Endodermal cell (in vitro differentiated cells): Measurements from ENCODE around the gene CFLAR. TPM values are rescaled to one million over a fixed set of nuclear protein-coding genes. Genes with fewer than 3 reads are reported as not detected.

Experiments
- DNase-seq: peaks from one replicate; pipeline ENCODE4 v3.0.0-alpha.2; 2017
- H3K27ac ChIP-seq: 2 replicates; pipeline ENCODE4 v1.5.1; 2013; ENCODE audit warnings: mild to moderate bottlenecking, low read depth, low read length, moderate library complexity
- H3K27me3 ChIP-seq: 2 replicates; pipeline ENCODE4 v1.6.1; 2013; ENCODE audit warnings: mild to moderate bottlenecking, low read length, moderate library complexity; ENCODE audit not compliant: insufficient read depth, control insufficient read depth, poor library complexity, severe bottlenecking
- H3K36me3 ChIP-seq: 2 replicates; pipeline ENCODE4 v1.7.0; 2013; ENCODE audit warnings: mild to moderate bottlenecking, low read length, moderate library complexity; ENCODE audit not compliant: control insufficient read depth, insufficient read depth
- H3K4me1 ChIP-seq: one replicate; pipeline ENCODE4 v1.7.0; 2013; ENCODE audit warnings: low read length; ENCODE audit not compliant: control insufficient read depth, insufficient read depth
- H3K4me3 ChIP-seq: 2 replicates; pipeline ENCODE4 v1.5.1; 2013; ENCODE audit warnings: mild to moderate bottlenecking, low read length, moderate library complexity
- H3K9ac ChIP-seq: 2 replicates; pipeline ENCODE4 v1.6.1; 2013; ENCODE audit warnings: mild to moderate bottlenecking, low read length, moderate library complexity; ENCODE audit not compliant: poor library complexity, severe bottlenecking; ENCODE audit errors: extremely low read depth
- H3K9me3 ChIP-seq: 2 replicates; pipeline ENCODE4 v1.6.1; 2013; ENCODE audit warnings: mild to moderate bottlenecking, low read length, moderate library complexity; ENCODE audit not compliant: control insufficient read depth
- H3K27ac Mint-ChIP-seq: 2 replicates; pipeline ENCODE4 v1.8.0; 2020; ENCODE audit warnings: mixed read lengths
- H3K27me3 Mint-ChIP-seq: 2 replicates; pipeline ENCODE4 v1.8.0; 2021; ENCODE audit warnings: mild to moderate bottlenecking, mixed read lengths; ENCODE audit not compliant: insufficient read depth
- H3K36me3 Mint-ChIP-seq: 2 replicates; pipeline ENCODE4 v1.8.0; 2020; ENCODE audit warnings: low read depth, mixed read lengths
- H3K4me1 Mint-ChIP-seq: 2 replicates; pipeline ENCODE4 v1.8.0; 2020; ENCODE audit warnings: mixed read lengths
- H3K4me3 Mint-ChIP-seq: 2 replicates; pipeline ENCODE4 v1.8.0; 2020; ENCODE audit warnings: mild to moderate bottlenecking, moderate library complexity, mixed read lengths
- H3K9me3 Mint-ChIP-seq: 2 replicates; pipeline ENCODE4 v1.8.0; 2020; ENCODE audit warnings: mild to moderate bottlenecking, mixed read lengths
- WGBS, 2 experiments: methylation state at CpG; one replicate each; pipeline versions ENCODE4 v1.1.5 to v1.1.7; 2013; ENCODE audit warnings: missing lambda C conversion rate in 2 of 2, mixed read lengths in 1 of 2; ENCODE audit not compliant: insufficient coverage in 1 of 2, insufficient read length in 1 of 2; 5-methylcytosine and 5-hydroxymethylcytosine counted together
- total RNA-seq, 2 donors: library from RNA; stranded (reverse); fragmentation: NEBNext Ultra II Directional in 1 of 2; extraction: Animal tissue kit (Norgen Biotek cat#: 25700) in 1 of 2; gene quantifications; 2 replicates in 1 of 2; 3 replicates in 1 of 2; pipeline ENCODE4 v1.2.1, GENCODE V29; 2021
- TF ChIP-seq, protein P1 (sequence below): fragments of 200-600 bp; sonication (generic); conservative IDR thresholded peaks from 2 replicates; pipeline ENCODE4 v1.5.0; 2021; ENCODE audit warnings: antibody characterized with exemption, mild to moderate bottlenecking

CFLAR gene
- total RNA-seq, 2 donors from 2014 or later = 168 to 197 TPM

DNA sequence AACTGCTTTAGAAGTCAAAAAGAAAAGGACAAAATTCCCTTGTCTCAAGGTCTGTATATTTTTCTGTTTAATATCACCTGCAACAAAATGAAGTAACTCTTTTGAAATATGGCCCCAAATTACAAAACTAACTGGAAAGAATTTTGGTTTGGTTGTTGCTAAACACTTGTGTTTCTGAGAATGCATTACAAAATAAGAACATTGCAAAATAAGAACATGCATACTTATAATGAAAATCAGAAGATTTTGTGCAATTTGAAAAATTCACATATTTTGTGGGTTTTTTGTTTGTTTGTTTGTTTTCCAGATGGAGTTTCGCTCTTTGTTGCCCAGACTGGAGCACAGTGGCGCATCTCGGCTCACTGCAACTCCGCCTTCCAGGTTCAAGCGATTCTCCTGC is 22.4 kb upstream of the CFLAR start:
- Histone ChIP-seq H3K9me3 (no peaks in the 10 kb centered on the region), H3K9ac (no peak overlapping the region), H3K27ac (no peak overlapping the region), H3K4me1 (no peaks in the 10 kb centered on the region), H3K36me3 (peaks cover 4% of the 10 kb centered on the region), H3K4me3 (no peak overlapping the region), H3K27me3 (no peaks in the 10 kb centered on the region)
- TF ChIP-seq, protein P1, sequence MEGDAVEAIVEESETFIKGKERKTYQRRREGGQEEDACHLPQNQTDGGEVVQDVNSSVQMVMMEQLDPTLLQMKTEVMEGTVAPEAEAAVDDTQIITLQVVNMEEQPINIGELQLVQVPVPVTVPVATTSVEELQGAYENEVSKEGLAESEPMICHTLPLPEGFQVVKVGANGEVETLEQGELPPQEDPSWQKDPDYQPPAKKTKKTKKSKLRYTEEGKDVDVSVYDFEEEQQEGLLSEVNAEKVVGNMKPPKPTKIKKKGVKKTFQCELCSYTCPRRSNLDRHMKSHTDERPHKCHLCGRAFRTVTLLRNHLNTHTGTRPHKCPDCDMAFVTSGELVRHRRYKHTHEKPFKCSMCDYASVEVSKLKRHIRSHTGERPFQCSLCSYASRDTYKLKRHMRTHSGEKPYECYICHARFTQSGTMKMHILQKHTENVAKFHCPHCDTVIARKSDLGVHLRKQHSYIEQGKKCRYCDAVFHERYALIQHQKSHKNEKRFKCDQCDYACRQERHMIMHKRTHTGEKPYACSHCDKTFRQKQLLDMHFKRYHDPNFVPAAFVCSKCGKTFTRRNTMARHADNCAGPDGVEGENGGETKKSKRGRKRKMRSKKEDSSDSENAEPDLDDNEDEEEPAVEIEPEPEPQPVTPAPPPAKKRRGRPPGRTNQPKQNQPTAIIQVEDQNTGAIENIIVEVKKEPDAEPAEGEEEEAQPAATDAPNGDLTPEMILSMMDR = no peak
- Mint-ChIP-seq H3K27me3 (no peaks in the 10 kb centered on the region), H3K4me1 (peaks cover 2% of the 10 kb centered on the region), H3K4me3 (no peak overlapping the region), H3K27ac (no peak overlapping the region), H3K9me3 (no peaks in the 10 kb centered on the region), H3K36me3 (peaks cover 11% of the 10 kb centered on the region)
- no peak for DNase-seq
- 97 to 100% methylated on average over 5 of the region's 5 CpGs for WGBS, 2 experiments

DNA sequence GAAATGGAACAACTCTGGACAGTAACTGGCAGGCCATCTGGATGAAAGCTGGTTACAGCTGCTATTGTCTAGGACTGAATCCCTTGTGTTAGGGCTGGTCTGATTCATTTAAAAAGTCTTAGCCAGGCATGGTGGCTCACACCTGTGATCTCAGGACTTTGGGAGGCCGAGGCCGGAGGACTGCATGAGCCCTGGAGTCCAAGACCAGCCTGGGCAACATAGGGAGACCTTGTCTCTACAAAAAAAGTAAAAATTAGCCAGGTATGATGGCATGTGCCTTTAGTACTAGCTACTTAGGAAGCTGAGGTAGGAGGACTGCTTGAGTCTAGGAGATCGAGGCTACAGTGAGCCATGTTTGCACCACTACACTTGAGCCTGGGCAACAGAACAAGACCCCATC is 15.5 kb upstream of the CFLAR start:
- H3K9me3 ChIP-seq = no peaks in the 10 kb centered on the region
- DNase-seq = no peak
- H3K36me3 ChIP-seq = no peaks in the 10 kb centered on the region
- H3K4me1 ChIP-seq = no peaks in the 10 kb centered on the region
- H3K27ac Mint-ChIP-seq = no peak overlapping the region
- H3K27ac ChIP-seq = no peak overlapping the region
- 89 to 97% methylated on average over 3 of the region's 3 CpGs for WGBS, 2 experiments
- no peaks in the 10 kb centered on the region for H3K27me3 ChIP-seq
- no peak overlapping the region for H3K4me3 ChIP-seq
- H3K36me3 Mint-ChIP-seq = peaks cover 5% of the 10 kb centered on the region
- no peaks in the 10 kb centered on the region for H3K27me3 Mint-ChIP-seq
- H3K4me1 Mint-ChIP-seq = peaks cover 2% of the 10 kb centered on the region
- TF ChIP-seq, protein P1 = no peak
- H3K9ac ChIP-seq = no peak overlapping the region
- H3K9me3 Mint-ChIP-seq = no peaks in the 10 kb centered on the region
- H3K4me3 Mint-ChIP-seq = no peak overlapping the region

DNA sequence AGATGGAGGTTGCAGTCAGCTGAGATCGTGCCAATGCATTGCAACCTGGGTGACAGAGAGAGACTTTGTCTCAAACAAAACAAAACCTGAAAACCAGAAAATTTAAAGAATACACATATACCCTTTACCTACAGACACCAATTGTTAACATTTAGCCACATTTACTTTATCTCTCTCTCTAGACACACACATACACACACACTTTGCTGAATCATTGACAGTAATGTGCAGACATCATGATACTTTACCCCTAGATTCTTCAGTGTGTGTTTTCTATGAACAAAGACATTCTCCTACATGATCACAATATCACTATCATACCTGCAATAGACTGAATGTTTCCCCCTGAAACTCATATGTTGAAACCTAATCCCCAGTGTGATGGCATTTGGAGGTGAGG is 10.2 kb upstream of the CFLAR start:
- DNase-seq = no peak
- TF ChIP-seq, protein P1 = no peak
- H3K4me3 Mint-ChIP-seq = no peak overlapping the region
- no peaks in the 10 kb centered on the region for H3K36me3 ChIP-seq
- no peaks in the 10 kb centered on the region for H3K9me3 ChIP-seq
- H3K4me1 Mint-ChIP-seq = peaks cover 5% of the 10 kb centered on the region
- H3K27me3 ChIP-seq = no peaks in the 10 kb centered on the region
- H3K36me3 Mint-ChIP-seq = peaks cover 12% of the 10 kb centered on the region
- H3K27ac ChIP-seq = no peak overlapping the region
- H3K9ac ChIP-seq = no peak overlapping the region
- H3K4me3 ChIP-seq = no peak overlapping the region
- WGBS, 2 experiments = 96 to 100% methylated on average over 1 of the region's 1 CpG
- no peaks in the 10 kb centered on the region for H3K27me3 Mint-ChIP-seq
- no peaks in the 10 kb centered on the region for H3K9me3 Mint-ChIP-seq
- no peak overlapping the region for H3K27ac Mint-ChIP-seq
- no peaks in the 10 kb centered on the region for H3K4me1 ChIP-seq
